HEK293T (cell line): Measurements from ENCODE around the gene CEACAM21.

Source experiments
- CTCF ChIA-PET: fragments of 350-600 bp; formaldehyde crosslinking; extraction: SDS; loops from one replicate; lab custom pipeline; 2021; ENCODE audit warnings: antibody characterized with exemption, inconsistent platforms; lab: Yijun Ruan, JAX
- POLR2A ChIA-PET: fragments of 350-600 bp; formaldehyde crosslinking; extraction: SDS; loops from one replicate; lab custom pipeline; 2020; ENCODE audit warnings: antibody characterized with exemption, inconsistent platforms; lab: Yijun Ruan, JAX
- DNase-seq: peaks from one replicate; pipeline ENCODE4 v3.0.0; 2012; ENCODE audit warnings: mixed read lengths; ENCODE audit errors: extremely low spot score
- ARNT ChIP-seq: fragments of 450-650 bp; IDR thresholded peaks from 2 replicates; pipeline ENCODE4 v1.6.1; 2017; ENCODE audit warnings: mild to moderate bottlenecking
- BHLHE40 ChIP-seq: fragments of 450-650 bp; IDR thresholded peaks from 2 replicates; pipeline ENCODE4 v1.6.1; 2016; ENCODE audit warnings: mild to moderate bottlenecking, moderate library complexity, borderline replicate concordance
- CTBP1 ChIP-seq: fragments of 450-650 bp; IDR thresholded peaks from 2 replicates; pipeline ENCODE4 v1.6.1; 2016; ENCODE audit warnings: borderline replicate concordance
- ELF4 ChIP-seq: fragments of 450-650 bp; IDR thresholded peaks from 2 replicates; pipeline ENCODE4 v1.6.1; 2017; ENCODE audit warnings: antibody characterized with exemption
- FOXA1 ChIP-seq: fragments of 450-650 bp; IDR thresholded peaks from 2 replicates; pipeline ENCODE4 v1.6.1; 2016; ENCODE audit warnings: mild to moderate bottlenecking
- FOXK2 ChIP-seq: fragments of 450-650 bp; IDR thresholded peaks from 2 replicates; pipeline ENCODE4 v1.6.1; 2016; ENCODE audit warnings: mild to moderate bottlenecking
- FOXM1 ChIP-seq: fragments of 450-650 bp; IDR thresholded peaks from 2 replicates; pipeline ENCODE4 v1.6.1; 2017; ENCODE audit warnings: mild to moderate bottlenecking, borderline replicate concordance
- HDGF ChIP-seq: fragments of 450-650 bp; IDR thresholded peaks from 2 replicates; pipeline ENCODE4 v1.6.1; 2017; ENCODE audit warnings: antibody characterized with exemption, borderline replicate concordance
- L3MBTL2 ChIP-seq: fragments of 450-650 bp; conservative IDR thresholded peaks from 2 replicates; pipeline ENCODE4 v1.6.1; 2016; ENCODE audit warnings: mild to moderate bottlenecking
- LEF1 ChIP-seq: fragments of 450-650 bp; IDR thresholded peaks from 2 replicates; pipeline ENCODE4 v1.6.1; 2017; ENCODE audit warnings: mild to moderate bottlenecking, borderline replicate concordance
- NFRKB ChIP-seq: fragments of 450-650 bp; IDR thresholded peaks from 2 replicates; pipeline ENCODE4 v1.6.1; 2016; ENCODE audit warnings: mild to moderate bottlenecking, moderate library complexity
- PKNOX1 ChIP-seq: fragments of 450-650 bp; IDR thresholded peaks from 2 replicates; pipeline ENCODE4 v1.6.1; 2016
- SP1 ChIP-seq: fragments of 450-650 bp; IDR thresholded peaks from 2 replicates; pipeline ENCODE4 v1.6.1; 2017
- SUZ12 ChIP-seq: fragments of 450-650 bp; IDR thresholded peaks from 2 replicates; pipeline ENCODE4 v1.6.1; 2016; ENCODE audit warnings: mild to moderate bottlenecking
- TARDBP ChIP-seq: fragments of 450-650 bp; IDR thresholded peaks from 2 replicates; pipeline ENCODE4 v1.6.1; 2016
- ZNF384 ChIP-seq: fragments of 450-650 bp; IDR thresholded peaks from 2 replicates; pipeline ENCODE4 v1.6.1; 2016

The CEACAM21 gene

GRCh38 chr19:41626278-41626677, 50.3 kb downstream of the CEACAM21 start:
- ChIA-PET CTCF (no interaction called here), POLR2A (no interaction called here)
- no peak for DNase-seq
- TF ChIP-seq ELF4 (no peak), BHLHE40 (no peak), FOXK2 (no peak), L3MBTL2 (no peak), SUZ12 (no peak), NFRKB (no peak), LEF1 (no peak), ARNT (no peak), PKNOX1 (no peak), FOXA1 (no peak), TARDBP (no peak), CTBP1 (no peak)

- ChIA-PET POLR2A (no interaction called here), CTCF (no interaction called here)
- TF ChIP-seq PKNOX1: no peak
- TF ChIP-seq SUZ12: no peak
- TF ChIP-seq HDGF: no peak
- no peak for TF ChIP-seq LEF1
- TF ChIP-seq ZNF384: no peak
- no peak for TF ChIP-seq L3MBTL2
- TF ChIP-seq FOXM1: no peak
- no peak for TF ChIP-seq FOXA1
- TF ChIP-seq TARDBP: no peak
- TF ChIP-seq SP1: no peak
- TF ChIP-seq ARNT: no peak
- DNase-seq: no peak
These were observed 50.9 kb downstream of the CEACAM21 start, which contains the start of gene CEACAM4 for GRCh38 chr19:41626877-41627276. Gene CEACAM4 (minus strand): TSS chr19:41627074. CDS start chr19:41626963, 111 bp downstream.

GRCh38 chr19:41627966-41628675, 52.2 kb downstream of the CEACAM21 start:
- no peak for DNase-seq
- CTCF ChIA-PET: no interaction called here
- POLR2A ChIA-PET: no interaction called here
- TF ChIP-seq TARDBP: no peak
- no peak for TF ChIP-seq LEF1
- no peak for TF ChIP-seq ELF4
- TF ChIP-seq ZNF384: no peak
- TF ChIP-seq FOXA1: no peak
- no peak for TF ChIP-seq NFRKB
- no peak for TF ChIP-seq HDGF
- TF ChIP-seq L3MBTL2: no peak
- no peak for TF ChIP-seq PKNOX1
- TF ChIP-seq SUZ12: no peak
- no peak for TF ChIP-seq CTBP1
- TF ChIP-seq FOXM1: no peak
- no peak for TF ChIP-seq BHLHE40
- TF ChIP-seq ARNT: no peak
- no peak for TF ChIP-seq FOXK2
- TF ChIP-seq SP1: no peak
